Activated naive CD4-positive, alpha-beta T cell treated with anti-CD3 and anti-CD28 coated beads for 36 hours (primary cell): ENCODE results near the gene GNAS-AS1. TPM values are rescaled to one million over a fixed set of nuclear protein-coding genes. Genes with fewer than 3 reads are reported as not detected.
A peak's percentile ranks its signal among the peaks of the same experiment; 100 is the strongest.
"Not testable (repeated sequence)": the region's sequence is repeated elsewhere in the genome, so short reads cannot be mapped to it uniquely, and the experiment has no call there.

Experiments
- CTCF ChIA-PET: fragments of 350-600 bp; sonication (Branson Sonifier 250); formaldehyde crosslinking; loops from one replicate; lab custom pipeline; 2021; ENCODE audit warnings: antibody characterized with exemption; lab: Charles Lee
- DNase-seq: peaks from one replicate; pipeline ENCODE4 v3.0.0-alpha.2; 2020
- H3K27ac Mint-ChIP-seq: one replicate; pipeline ENCODE4 v1.8.0; 2021; ENCODE audit warnings: mild to moderate bottlenecking, mixed read lengths
- H3K27me3 Mint-ChIP-seq: one replicate; pipeline ENCODE4 v1.8.0; 2021; ENCODE audit warnings: low read depth, mixed read lengths
- H3K36me3 Mint-ChIP-seq: one replicate; pipeline ENCODE4 v1.8.0; 2021; ENCODE audit warnings: low read depth, mixed read lengths
- H3K4me1 Mint-ChIP-seq: one replicate; pipeline ENCODE4 v1.8.0; 2021; ENCODE audit warnings: low read depth, mixed read lengths
- H3K4me3 Mint-ChIP-seq: one replicate; pipeline ENCODE4 v1.8.0; 2021; ENCODE audit warnings: mild to moderate bottlenecking, moderate library complexity, mixed read lengths
- H3K9me3 Mint-ChIP-seq: one replicate; pipeline ENCODE4 v1.8.0; 2021; ENCODE audit warnings: mixed read lengths
- intact Hi-C: fragments of 100-400 bp; cut with micrococcal nuclease; formaldehyde crosslinking; loops from one replicate; pipeline ENCODE4 v1.15.1; 2023
- total RNA-seq, 2 experiments: library from RNA; stranded (reverse); gene quantifications; one replicate each; pipeline ENCODE4 v1.2.3, GENCODE V29; 2021

GNAS-AS1 gene
- total RNA-seq, 2 experiments from 2014 or later: 1.6 to 1.9 TPM

DNA sequence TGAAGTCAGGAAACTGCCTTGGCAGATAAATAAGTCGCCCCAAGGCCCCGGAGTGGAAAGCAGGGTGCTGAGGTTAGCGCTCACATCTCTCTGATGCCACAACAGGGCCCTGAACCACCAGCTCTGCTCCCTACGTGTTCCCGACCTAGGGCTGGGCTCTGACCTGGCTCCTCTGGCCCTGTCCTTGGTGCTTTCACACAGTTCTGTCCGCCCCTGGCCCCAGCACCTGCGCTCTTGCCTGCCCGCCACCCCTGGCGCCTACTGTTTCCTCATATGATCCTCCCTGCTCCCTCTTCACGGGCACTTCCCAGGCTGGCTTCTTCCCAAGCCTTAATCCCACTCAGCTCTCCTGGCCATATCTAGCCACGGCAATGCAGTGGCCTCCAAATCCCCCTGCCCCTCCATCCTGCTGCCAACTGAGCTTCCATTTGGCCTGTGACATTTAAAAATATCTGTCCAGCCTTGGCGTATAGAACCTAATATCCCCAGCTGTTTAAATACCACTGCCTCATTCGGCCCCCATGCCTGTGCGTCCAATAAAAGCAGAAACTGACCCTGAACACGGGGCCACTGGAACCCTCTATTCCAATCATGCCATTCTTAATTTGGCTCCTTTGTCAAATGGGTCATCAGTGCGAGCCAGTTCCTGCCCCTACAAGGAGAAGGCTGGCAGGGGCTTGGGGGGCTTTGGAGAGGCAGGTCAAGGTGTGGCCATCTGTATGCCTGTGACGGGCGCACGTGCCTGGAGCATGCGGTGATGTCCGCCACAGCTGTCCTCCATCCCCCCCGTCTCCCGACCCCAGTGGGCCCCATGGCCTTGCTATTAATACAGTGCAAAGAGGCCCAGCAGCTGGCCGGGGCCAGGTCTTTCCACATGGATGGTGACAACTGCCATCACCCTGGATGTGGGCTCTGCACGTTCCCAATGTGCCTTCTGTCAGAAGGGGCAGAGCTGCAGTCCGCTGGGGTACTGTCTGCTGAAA is 27.7 kb downstream of the GNAS-AS1 start:
- H3K4me1 Mint-ChIP-seq: no peaks in the 10 kb centered on the region
- peaks cover 4% of the 10 kb centered on the region for H3K9me3 Mint-ChIP-seq
- H3K4me3 Mint-ChIP-seq: no peak overlapping the region
- intact Hi-C loops: no loop called here
- peaks cover 8% of the 10 kb centered on the region for H3K36me3 Mint-ChIP-seq
- H3K27ac Mint-ChIP-seq: no peak overlapping the region
- no peaks in the 10 kb centered on the region for H3K27me3 Mint-ChIP-seq
- no peak for DNase-seq
- CTCF ChIA-PET: no interaction called here

DNA sequence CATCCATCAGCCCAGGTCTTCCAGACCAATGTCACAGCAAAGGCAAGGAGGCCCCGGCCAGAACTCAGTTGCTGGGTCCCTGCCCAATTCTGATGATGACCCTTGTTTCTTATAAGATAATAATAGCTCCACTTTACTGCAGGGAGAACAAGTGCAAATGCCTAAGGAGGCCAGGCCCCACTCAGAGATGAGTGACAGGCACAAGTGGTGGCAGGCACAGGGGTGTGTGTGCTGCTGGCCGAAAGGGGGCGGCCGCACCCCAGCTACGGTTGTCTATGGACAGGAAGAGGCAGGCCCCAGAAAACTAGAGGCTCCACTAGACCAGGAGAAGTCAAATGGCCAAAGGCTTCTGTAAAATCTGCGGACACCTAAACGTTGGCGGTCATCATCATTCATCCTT is 28.6 kb downstream of the GNAS-AS1 start:
- Mint-ChIP-seq H3K4me1 (no peaks in the 10 kb centered on the region), H3K27ac (no peak overlapping the region), H3K9me3 (peaks cover 4% of the 10 kb centered on the region), H3K4me3 (no peak overlapping the region), H3K27me3 (no peaks in the 10 kb centered on the region), H3K36me3 (peaks cover 8% of the 10 kb centered on the region)
- CTCF ChIA-PET: no interaction called here
- DNase-seq: no peak
- intact Hi-C loops: no loop called here

DNA sequence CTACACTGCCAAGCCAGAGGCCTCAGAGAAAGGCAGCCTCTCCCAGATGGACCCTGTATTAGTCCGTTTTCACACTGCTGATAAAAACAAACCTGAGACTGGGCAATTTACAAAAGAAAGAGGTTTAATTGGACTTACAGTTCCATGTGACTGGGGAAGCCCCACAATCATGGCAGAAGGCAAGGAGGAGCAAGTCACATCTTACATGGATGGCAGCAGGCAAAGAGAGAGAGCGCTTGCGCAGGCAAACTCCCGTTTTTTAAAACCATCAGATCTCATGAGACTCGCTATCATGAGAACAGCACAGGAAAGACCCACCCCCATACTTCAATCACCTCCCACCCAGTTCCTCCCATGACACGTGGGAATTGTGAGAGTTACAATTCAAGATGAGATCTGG is 30.2 kb downstream of the GNAS-AS1 start:
- H3K27me3 Mint-ChIP-seq, H3K27ac Mint-ChIP-seq, CTCF ChIA-PET, H3K36me3 Mint-ChIP-seq, H3K4me3 Mint-ChIP-seq, H3K4me1 Mint-ChIP-seq, DNase-seq, H3K9me3 Mint-ChIP-seq, intact Hi-C loops: not testable (repeated sequence)

DNA sequence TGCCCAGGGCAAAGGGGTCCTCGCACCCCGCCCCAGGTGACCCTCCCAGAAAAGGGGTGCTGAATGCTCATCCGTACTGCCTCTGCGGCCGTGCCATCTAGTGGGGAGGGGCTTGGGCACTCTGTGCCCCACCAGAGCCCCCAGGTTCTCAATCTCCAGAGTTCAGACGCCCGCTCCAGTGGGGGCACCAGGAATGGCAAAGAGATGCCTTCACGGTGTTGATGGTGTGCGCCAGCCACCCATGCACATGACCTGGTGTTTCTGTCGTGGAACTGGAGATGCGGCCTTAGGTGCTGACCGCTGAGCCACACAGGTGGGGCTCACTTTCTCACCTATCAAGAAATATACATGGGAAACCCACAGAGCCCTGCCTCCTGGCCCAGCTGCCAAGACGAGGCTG is 30.8 kb downstream of the GNAS-AS1 start:
- CTCF ChIA-PET: interaction anchor here (0.8 kb wide), 1 partner anchor 580 kb away, joined by 3 read pairs; no protein-coding TSS in a partner anchor
- H3K27ac Mint-ChIP-seq: no peak overlapping the region
- peaks cover 4% of the 10 kb centered on the region for H3K9me3 Mint-ChIP-seq
- DNase-seq: no peak
- H3K4me1 Mint-ChIP-seq: no peaks in the 10 kb centered on the region
- no peak overlapping the region for H3K4me3 Mint-ChIP-seq
- intact Hi-C loops: no loop called here
- H3K36me3 Mint-ChIP-seq: peaks cover 8% of the 10 kb centered on the region
- H3K27me3 Mint-ChIP-seq: peaks cover 3% of the 10 kb centered on the region

DNA sequence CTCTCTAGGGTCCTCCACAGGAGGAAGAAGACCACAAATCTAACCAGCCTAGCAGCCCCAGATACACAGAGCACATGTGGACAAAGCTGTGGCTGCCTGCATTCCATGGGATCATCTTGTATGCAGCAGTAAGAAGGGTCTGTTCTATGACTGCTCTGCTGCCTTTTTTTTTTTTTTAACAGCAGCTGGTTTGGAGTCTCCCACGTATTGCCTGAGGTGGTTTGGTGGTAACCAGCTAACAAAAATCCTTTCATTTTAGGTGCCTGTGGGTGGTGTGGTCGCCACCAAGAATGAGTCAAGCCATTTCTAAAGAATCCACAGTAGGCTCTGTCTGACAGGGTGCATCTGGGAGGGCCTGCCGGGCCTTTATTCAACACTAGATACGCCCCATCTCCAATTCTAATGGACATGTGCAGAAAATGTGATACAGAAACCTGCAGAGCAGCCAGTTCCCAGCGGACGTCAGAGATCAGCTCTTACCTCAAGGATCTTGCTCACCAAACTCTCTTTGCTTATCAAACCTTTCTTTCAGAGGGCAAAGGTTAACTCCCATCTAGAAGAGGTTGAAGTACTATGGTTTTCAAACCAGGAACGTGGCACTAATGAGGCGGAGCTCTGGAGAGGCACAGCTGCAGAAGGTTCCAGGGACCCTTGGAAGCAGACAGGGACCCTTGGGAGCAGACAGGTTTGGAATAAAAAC is 32.0 kb downstream of the GNAS-AS1 start:
- no peak overlapping the region for H3K27ac Mint-ChIP-seq
- intact Hi-C loops: no loop called here
- no peak overlapping the region for H3K4me3 Mint-ChIP-seq
- H3K27me3 Mint-ChIP-seq: peaks cover 3% of the 10 kb centered on the region
- CTCF ChIA-PET: no interaction called here
- no peaks in the 10 kb centered on the region for H3K4me1 Mint-ChIP-seq
- peak; percentile 41 for DNase-seq
- peaks cover 8% of the 10 kb centered on the region for H3K36me3 Mint-ChIP-seq
- peaks cover 4% of the 10 kb centered on the region for H3K9me3 Mint-ChIP-seq

DNA sequence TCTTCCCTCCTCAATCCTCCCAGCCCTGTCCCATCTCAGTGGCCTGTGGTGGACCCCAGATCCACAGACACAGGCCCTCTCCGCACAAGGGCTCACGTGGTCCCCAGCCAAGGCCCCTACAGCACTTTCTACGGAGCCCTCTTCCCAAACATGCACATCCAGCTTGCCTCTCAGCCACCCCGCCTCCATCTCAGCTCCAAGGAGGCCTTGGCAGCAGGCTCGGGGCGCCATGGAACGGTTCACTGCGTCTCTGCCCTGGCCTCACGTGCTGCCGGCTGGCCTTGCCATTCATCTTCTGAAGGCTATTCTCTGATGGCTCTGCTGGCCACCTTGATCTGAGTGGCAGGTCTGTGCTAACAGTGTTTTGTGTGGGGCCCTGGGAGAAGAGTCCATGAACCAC is 33.0 kb downstream of the GNAS-AS1 start:
- Mint-ChIP-seq H3K4me1 (no peaks in the 10 kb centered on the region), H3K9me3 (peaks cover 4% of the 10 kb centered on the region), H3K27me3 (peaks cover 3% of the 10 kb centered on the region), H3K36me3 (peaks cover 8% of the 10 kb centered on the region), H3K27ac (no peak overlapping the region), H3K4me3 (no peak overlapping the region)
- DNase-seq: no peak
- CTCF ChIA-PET: no interaction called here
- intact Hi-C loops: no loop called here

DNA sequence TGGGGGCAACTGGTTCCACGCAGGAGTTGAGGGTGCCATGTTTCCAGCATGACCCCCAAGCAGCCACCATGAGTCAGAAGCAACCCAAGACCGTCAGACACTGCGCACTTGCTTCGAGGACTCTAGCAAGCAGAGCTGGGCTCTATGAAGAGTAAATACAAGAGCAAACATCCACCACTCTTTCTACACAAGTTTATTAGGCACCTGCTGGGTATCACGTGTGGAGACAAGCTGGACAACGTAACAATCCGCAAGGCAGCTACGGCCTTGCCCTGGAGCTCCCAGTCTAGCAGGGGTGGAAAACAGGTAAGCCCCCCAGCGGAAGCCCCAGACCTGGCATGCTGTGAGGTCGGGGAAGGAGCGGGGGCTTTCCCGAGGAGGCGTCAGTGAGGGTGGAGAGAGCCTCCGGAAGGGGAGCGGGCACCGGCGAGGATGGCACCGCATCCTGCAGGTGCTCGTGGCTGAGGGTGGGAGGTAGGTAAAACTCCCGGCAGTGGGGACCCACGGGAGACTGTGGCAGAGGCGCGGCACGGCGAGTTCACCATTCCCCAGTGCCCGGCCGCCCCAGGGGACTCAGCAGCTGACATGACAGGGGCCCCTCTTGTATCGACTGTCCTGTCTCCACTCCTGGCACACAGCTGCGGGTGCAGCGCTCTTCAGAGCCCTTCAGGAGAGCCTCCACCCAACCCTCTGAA is 33.6 kb downstream of the GNAS-AS1 start:
- H3K4me1 Mint-ChIP-seq: no peaks in the 10 kb centered on the region
- peaks cover 3% of the 10 kb centered on the region for H3K27me3 Mint-ChIP-seq
- peaks cover 7% of the 10 kb centered on the region for H3K36me3 Mint-ChIP-seq
- peaks cover 4% of the 10 kb centered on the region for H3K9me3 Mint-ChIP-seq
- no peak for DNase-seq
- no peak overlapping the region for H3K4me3 Mint-ChIP-seq
- CTCF ChIA-PET: no interaction called here
- intact Hi-C loops: no loop called here
- no peak overlapping the region for H3K27ac Mint-ChIP-seq

DNA sequence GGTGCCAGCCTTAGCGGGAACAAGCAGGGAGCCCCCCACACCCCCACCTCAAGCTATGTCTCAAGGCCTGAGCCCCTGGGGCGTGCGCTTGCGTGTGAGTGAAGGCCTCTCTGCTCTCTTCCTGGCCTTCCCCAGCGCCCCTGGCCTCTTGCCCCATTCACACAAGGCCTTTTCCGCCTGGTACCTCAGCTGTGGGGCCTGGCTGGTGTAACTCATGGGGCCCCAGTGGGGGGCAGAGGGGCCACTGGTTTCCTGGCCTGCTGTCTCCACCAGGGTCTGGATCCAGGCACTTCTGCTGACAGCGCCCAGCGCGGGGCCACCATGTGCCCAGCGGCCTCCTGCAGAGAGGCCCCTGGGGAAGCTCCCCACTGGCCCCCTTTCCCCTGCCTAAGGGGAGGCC is 34.7 kb downstream of the GNAS-AS1 start:
- CTCF ChIA-PET: no interaction called here
- Mint-ChIP-seq H3K36me3 (peaks cover 4% of the 10 kb centered on the region), H3K27ac (no peak overlapping the region), H3K4me3 (no peak overlapping the region), H3K27me3 (peaks cover 3% of the 10 kb centered on the region), H3K9me3 (peaks cover 4% of the 10 kb centered on the region), H3K4me1 (no peaks in the 10 kb centered on the region)
- intact Hi-C loops: no loop called here
- DNase-seq: no peak

DNA sequence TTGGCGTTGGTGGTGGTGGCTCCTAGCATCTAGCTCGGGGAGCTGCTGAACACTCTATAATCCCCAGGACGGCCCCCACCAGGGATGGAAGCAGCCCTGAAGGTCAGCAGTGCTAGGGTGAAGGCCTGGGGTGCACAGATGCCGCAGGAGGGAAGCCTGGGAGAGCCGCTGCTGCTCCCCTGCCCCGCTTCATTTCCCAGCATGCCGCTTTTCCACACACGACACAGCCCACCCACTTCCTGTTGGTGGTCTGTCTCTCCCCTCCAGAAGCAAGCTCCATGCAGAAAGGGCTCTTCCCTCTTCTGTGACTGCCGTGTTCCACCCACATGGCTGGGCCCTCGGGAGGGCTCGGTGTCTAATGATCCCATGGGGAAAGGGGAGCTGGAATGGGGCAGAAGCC is 35.3 kb downstream of the GNAS-AS1 start:
- CTCF ChIA-PET: no interaction called here
- Mint-ChIP-seq H3K27ac (no peak overlapping the region), H3K4me1 (no peaks in the 10 kb centered on the region), H3K4me3 (no peak overlapping the region), H3K9me3 (peaks cover under 1% of the 10 kb centered on the region), H3K27me3 (peaks cover 3% of the 10 kb centered on the region), H3K36me3 (peaks cover under 1% of the 10 kb centered on the region)
- intact Hi-C loops: no loop called here
- no peak for DNase-seq

DNA sequence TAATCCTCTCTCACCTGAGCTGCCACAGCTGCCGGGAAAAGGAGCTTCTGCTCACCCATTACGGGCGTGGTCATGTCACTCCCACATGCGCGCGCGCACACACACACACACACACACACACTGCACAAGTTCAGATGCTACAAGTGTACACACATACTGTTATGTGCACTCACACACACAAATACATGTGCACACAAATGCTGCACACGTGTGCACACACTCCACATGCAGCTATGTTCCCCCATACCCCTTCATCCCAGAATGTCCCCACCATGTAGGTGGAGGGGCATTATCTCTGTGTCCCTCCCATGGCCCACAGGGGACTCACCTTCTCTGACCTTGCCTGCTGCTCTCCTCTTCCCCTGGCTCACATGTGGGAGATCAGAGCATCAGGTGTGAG is 37.3 kb downstream of the GNAS-AS1 start:
- no peaks in the 10 kb centered on the region for H3K4me1 Mint-ChIP-seq
- H3K4me3 Mint-ChIP-seq: no peak overlapping the region
- no peaks in the 10 kb centered on the region for H3K9me3 Mint-ChIP-seq
- H3K36me3 Mint-ChIP-seq: no peaks in the 10 kb centered on the region
- peaks cover 3% of the 10 kb centered on the region for H3K27me3 Mint-ChIP-seq
- intact Hi-C loops: no loop called here
- CTCF ChIA-PET: interaction anchor here (0.6 to 1.7 kb wide), 2 partner anchors 21 to 162 kb away, joined by 3 read pairs; partner anchors contain the start of gene STX16
- no peak overlapping the region for H3K27ac Mint-ChIP-seq
- DNase-seq: no peak

DNA sequence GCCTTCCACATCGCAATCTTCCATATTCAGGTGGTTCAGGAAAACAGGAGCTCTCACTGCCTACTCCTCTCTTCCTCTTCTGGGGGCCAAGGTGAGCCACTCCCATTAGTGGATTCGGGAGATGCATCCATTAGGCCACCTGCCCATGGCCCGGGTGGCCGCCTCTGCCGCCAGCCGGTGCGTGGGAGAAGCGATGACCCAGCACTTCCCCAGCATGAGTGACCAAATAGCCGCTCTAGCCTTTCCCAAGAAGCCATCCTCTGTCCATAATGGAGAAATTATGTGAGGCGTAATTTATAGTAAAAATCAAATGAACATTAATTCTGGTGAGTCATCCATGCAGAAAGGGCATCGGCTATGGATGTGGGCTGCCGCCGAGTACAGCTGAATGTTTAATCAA is 39.4 kb downstream of the GNAS-AS1 start:
- Mint-ChIP-seq H3K9me3 (no peaks in the 10 kb centered on the region), H3K4me3 (no peak overlapping the region), H3K27me3 (no peaks in the 10 kb centered on the region), H3K4me1 (no peaks in the 10 kb centered on the region), H3K27ac (no peak overlapping the region), H3K36me3 (no peaks in the 10 kb centered on the region)
- no peak for DNase-seq
- intact Hi-C loops: no loop called here
- CTCF ChIA-PET: no interaction called here

DNA sequence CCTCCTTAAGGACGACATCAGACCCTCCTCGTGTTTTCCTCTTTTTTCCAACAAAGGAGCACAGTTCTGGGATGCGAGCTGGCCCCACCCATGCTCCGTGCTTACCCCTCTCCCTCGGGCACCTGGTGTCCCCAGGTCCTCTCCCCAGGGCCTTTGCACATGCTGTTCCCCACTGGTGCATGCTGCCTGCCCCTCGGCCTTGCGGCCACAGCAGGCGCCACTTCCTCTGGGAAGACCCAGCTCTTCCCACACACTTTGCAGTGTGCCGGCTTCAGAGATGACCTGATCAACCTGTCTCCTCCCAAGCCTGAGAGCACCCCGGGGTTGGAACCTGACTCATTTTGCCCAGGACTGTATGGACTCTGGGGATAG is 39.8 kb downstream of the GNAS-AS1 start:
- intact Hi-C loops: no loop called here
- Mint-ChIP-seq H3K9me3 (no peaks in the 10 kb centered on the region), H3K27me3 (peaks cover 2% of the 10 kb centered on the region), H3K36me3 (no peaks in the 10 kb centered on the region), H3K27ac (no peak overlapping the region), H3K4me1 (no peaks in the 10 kb centered on the region), H3K4me3 (no peak overlapping the region)
- CTCF ChIA-PET: no interaction called here
- no peak for DNase-seq
